Nephron progenitor cell (in vitro differentiated cells): ENCODE data around the gene NTNG2.

ENCODE experiments used
- DNase-seq: peaks from one replicate; pipeline ENCODE4 v3.0.0; 2021
- H3K27ac Mint-ChIP-seq: 2 replicates; pipeline ENCODE4 v1.8.0; 2021; ENCODE audit warnings: mild to moderate bottlenecking, moderate library complexity, mixed read lengths
- H3K27me3 Mint-ChIP-seq: 2 replicates; pipeline ENCODE4 v1.8.0; 2021; ENCODE audit warnings: mild to moderate bottlenecking, low read depth, mixed read lengths; ENCODE audit not compliant: poor library complexity
- H3K36me3 Mint-ChIP-seq: 2 replicates; pipeline ENCODE4 v1.8.0; 2021; ENCODE audit warnings: low read depth, mixed read lengths
- H3K4me1 Mint-ChIP-seq: 2 replicates; pipeline ENCODE4 v1.8.0; 2021; ENCODE audit warnings: mixed read lengths
- H3K4me3 Mint-ChIP-seq: 2 replicates; pipeline ENCODE4 v1.8.0; 2021; ENCODE audit warnings: mild to moderate bottlenecking, moderate library complexity, mixed read lengths
- H3K9me3 Mint-ChIP-seq: 2 replicates; pipeline ENCODE4 v1.8.0; 2021; ENCODE audit warnings: mild to moderate bottlenecking, moderate library complexity, mixed read lengths
- CTCF ChIP-seq: fragments of 200-600 bp; sonication (generic); IDR thresholded peaks from 2 replicates; pipeline ENCODE4 v1.5.0; 2021; ENCODE audit warnings: antibody characterized with exemption

The NTNG2 gene

GRCh38 chr9:132168851-132169250 is 7.0 kb downstream of the NTNG2 start:
- no peak for TF ChIP-seq CTCF
- DNase-seq = no peak
- peaks cover 30% of the 10 kb centered on the region for H3K4me1 Mint-ChIP-seq
- peaks cover 86% of the 10 kb centered on the region for H3K27me3 Mint-ChIP-seq
- no peaks in the 10 kb centered on the region for H3K9me3 Mint-ChIP-seq
- no peak overlapping the region for H3K27ac Mint-ChIP-seq
- H3K4me3 Mint-ChIP-seq = no peak overlapping the region
- no peaks in the 10 kb centered on the region for H3K36me3 Mint-ChIP-seq

GRCh38 chr9:132169672-132170392 is 8.0 kb downstream of the NTNG2 start:
- Mint-ChIP-seq H3K27ac (no peak overlapping the region), H3K9me3 (no peaks in the 10 kb centered on the region), H3K4me1 (peaks cover 23% of the 10 kb centered on the region), H3K4me3 (no peak overlapping the region), H3K27me3 (peaks cover 80% of the 10 kb centered on the region), H3K36me3 (no peaks in the 10 kb centered on the region)
- peak; percentile 78 for DNase-seq
- peak; percentile 90 for TF ChIP-seq CTCF

GRCh38 chr9:132171702-132172101 is 9.8 kb downstream of the NTNG2 start:
- no peak for TF ChIP-seq CTCF
- no peaks in the 10 kb centered on the region for H3K36me3 Mint-ChIP-seq
- peaks cover 71% of the 10 kb centered on the region for H3K27me3 Mint-ChIP-seq
- no peak overlapping the region for H3K4me3 Mint-ChIP-seq
- DNase-seq = no peak
- H3K27ac Mint-ChIP-seq = no peak overlapping the region
- H3K4me1 Mint-ChIP-seq = peaks cover 24% of the 10 kb centered on the region
- peaks cover under 1% of the 10 kb centered on the region for H3K9me3 Mint-ChIP-seq

- Mint-ChIP-seq H3K27me3 (peaks cover 66% of the 10 kb centered on the region), H3K4me3 (no peak overlapping the region), H3K36me3 (no peaks in the 10 kb centered on the region), H3K27ac (no peak overlapping the region), H3K9me3 (peaks cover 6% of the 10 kb centered on the region), H3K4me1 (peaks cover 19% of the 10 kb centered on the region)
- TF ChIP-seq CTCF = no peak
- no peak for DNase-seq
Observed at GRCh38 chr9:132172185-132172584, 10.3 kb downstream of the NTNG2 start.

- TF ChIP-seq CTCF = no peak
- Mint-ChIP-seq H3K27ac (no peak overlapping the region), H3K4me1 (peaks cover 24% of the 10 kb centered on the region), H3K9me3 (peaks cover 9% of the 10 kb centered on the region), H3K36me3 (no peaks in the 10 kb centered on the region), H3K4me3 (no peak overlapping the region), H3K27me3 (peaks cover 50% of the 10 kb centered on the region)
- no peak for DNase-seq
Observed at GRCh38 chr9:132175431-132175830, 13.6 kb downstream of the NTNG2 start.

GRCh38 chr9:132176338-132176737 is 14.5 kb downstream of the NTNG2 start:
- Mint-ChIP-seq H3K9me3 (peaks cover 9% of the 10 kb centered on the region), H3K4me1 (peaks cover 32% of the 10 kb centered on the region), H3K27me3 (peaks cover 47% of the 10 kb centered on the region), H3K36me3 (no peaks in the 10 kb centered on the region), H3K27ac (no peak overlapping the region), H3K4me3 (no peak overlapping the region)
- TF ChIP-seq CTCF = no peak
- DNase-seq = no peak
